ENCODE measurements around the gene LZTS2.
"Not testable (repeated sequence)": the region's sequence is repeated elsewhere in the genome, so short reads cannot be mapped to it uniquely, and the experiment has no call there.

LZTS2 gene

DNA sequence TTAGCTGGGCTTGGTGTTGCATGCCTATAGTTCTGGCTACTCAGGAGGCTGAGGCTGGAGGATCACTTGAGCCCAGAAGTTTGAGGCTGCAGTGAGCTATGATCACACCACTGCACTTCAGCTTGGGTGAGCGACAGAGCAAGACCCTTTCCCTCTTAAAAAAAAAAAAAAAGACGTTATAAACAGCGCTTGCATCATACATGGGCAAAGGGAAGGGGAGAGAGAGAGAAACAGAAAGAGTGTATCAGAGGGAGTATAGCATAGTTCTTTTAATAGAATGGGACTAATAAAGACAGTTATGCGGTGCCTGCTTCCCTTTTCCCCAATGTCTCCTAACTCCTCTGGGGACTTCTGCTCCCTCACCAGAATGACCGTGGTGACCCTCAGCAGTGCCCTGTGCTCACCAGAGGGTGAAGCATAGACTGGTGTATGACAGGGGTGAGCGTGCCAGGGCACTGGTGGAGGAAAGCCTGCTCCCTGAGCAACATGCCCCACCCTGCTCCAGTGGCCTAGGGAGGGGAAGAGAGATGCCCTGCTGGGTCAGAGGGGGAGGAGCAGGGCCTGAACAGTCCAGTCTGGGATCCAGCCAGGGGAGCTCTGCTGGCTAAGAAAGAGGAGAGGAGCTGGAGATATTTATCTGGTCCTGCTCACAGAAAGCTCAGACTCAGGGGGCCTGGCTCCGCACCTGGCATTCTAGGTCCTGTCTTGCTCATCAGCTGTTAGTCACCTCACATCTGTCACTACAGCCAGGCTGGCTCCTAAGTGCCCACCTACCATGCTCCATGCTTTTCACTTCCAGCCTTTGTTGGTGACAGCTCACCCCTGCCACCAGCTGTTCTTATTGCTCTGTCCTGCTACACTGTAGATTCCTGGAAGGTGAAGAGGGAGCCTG, 29.1 kb downstream of the LZTS2 start:
- Histone ChIP-seq H3K9ac (ENCODE audit: low read length in 2 of 2) (no peak overlapping the region), H3K4me1 (ENCODE audit: control insufficient read depth, insufficient read depth, low read length) (peaks cover 26% of the 10 kb centered on the region), H3K4me3 (ENCODE audit: low read length in 2 of 2) (no peak overlapping the region), H3K9me3 (ENCODE audit: control insufficient read depth in 2 of 2, low read length in 2 of 2) (no peaks in the 10 kb centered on the region), H3K27ac (ENCODE audit: low read length) (no peak overlapping the region), H3K27me3 (ENCODE audit: control insufficient read depth in 1 of 2, insufficient read depth in 2 of 2, low read length in 2 of 2) (peaks cover 3 to 9% of the 10 kb centered on the region in 2 donors), H3K36me3 (ENCODE audit: control insufficient read depth in 2 of 2, insufficient read depth in 2 of 2, low read length in 2 of 2) (no peaks in the 10 kb centered on the region)

DNA sequence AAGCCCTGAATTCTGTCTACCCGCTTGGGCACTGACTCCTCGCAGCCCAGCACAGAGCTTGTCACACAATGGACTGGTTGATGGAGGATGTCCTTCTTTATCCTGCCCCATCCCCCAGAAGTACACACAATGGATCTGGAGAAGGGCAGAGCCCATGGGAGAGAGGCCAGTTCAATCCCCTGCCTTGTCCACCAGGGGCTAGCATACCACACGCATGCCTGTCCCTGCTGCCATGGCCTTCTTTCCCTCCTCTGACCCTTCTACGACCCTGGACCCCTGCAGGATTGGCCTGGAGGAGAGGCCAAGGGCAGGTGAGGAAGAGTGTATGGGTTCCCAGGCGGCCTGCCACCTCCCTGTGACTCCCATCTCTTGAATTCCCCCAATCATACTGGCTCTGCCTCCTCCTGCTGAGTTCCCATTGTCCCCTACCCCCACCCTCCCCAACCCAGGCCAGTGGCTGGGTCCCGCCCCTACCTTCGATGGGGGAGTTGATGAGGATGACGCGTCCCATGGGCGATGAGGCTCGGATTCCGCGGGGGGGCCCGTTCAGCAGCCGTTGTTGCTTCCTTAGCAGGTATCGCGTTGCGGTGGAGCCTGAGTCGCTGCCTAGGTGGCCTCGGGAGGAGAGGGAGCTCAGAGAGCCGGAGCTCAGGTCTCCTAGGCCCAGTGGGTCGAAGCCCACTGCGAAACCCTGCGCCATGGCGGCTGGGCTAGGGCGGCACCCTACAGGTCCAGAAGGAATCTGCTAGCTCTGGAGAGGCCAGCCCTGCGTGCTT, 30.1 kb downstream of the LZTS2 start:
- H3K9ac ChIP-seq (ENCODE audit: low read length in 2 of 2), result no peak overlapping the region
- peaks cover under 1% of the 10 kb centered on the region in 2 donors for H3K36me3 ChIP-seq (ENCODE audit: control insufficient read depth in 2 of 2, insufficient read depth in 2 of 2, low read length in 2 of 2)
- H3K27ac ChIP-seq (ENCODE audit: low read length), result no peak overlapping the region
- H3K9me3 ChIP-seq (ENCODE audit: control insufficient read depth in 2 of 2, low read length in 2 of 2), result no peaks in the 10 kb centered on the region
- peaks cover 26% of the 10 kb centered on the region for H3K4me1 ChIP-seq (ENCODE audit: control insufficient read depth, insufficient read depth, low read length)
- H3K4me3 ChIP-seq (ENCODE audit: low read length in 2 of 2), result no peak overlapping the region
- peaks cover 3 to 9% of the 10 kb centered on the region in 2 donors for H3K27me3 ChIP-seq (ENCODE audit: control insufficient read depth in 1 of 2, insufficient read depth in 2 of 2, low read length in 2 of 2)

DNA sequence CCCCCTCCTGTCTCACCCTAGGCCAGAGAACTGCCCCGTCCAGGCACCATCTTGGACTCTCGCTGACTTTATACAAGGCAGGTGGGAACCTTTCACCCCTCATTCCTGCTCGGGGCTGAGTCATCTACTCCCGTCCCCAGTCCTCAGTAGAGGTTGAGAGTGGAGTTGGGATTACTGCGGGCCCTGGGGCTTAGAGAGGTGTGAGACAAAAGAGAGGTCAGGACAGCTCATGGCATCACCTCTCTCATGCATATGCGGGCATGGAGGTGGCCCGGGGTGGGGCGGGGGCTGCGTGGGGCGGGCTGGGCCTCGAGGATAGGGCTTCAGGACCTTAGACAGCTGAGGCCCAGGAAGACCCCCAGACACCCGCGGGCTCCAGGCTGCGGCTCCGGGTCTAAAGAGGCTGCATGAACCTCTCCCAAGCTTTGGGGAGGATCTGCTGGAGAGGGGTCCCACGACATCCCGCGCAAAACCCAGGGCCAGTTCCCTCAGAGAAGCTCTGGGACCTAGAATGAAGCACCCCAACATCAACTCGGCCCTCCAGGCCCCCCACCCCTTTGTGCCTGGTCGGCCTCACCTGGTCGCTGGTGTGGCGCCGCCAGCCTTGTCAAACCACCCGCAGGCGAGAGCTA, 31.0 kb downstream of the LZTS2 start:
- Histone ChIP-seq H3K4me1 (ENCODE audit: control insufficient read depth, insufficient read depth, low read length) (peaks cover 26% of the 10 kb centered on the region), H3K9ac (ENCODE audit: low read length in 2 of 2) (peak overlapping the region; percentile 42 to 67), H3K9me3 (ENCODE audit: control insufficient read depth in 2 of 2, low read length in 2 of 2) (no peaks in the 10 kb centered on the region), H3K27ac (ENCODE audit: low read length) (no peak overlapping the region), H3K4me3 (ENCODE audit: low read length in 2 of 2) (peak overlapping the region; percentile 89 to 91), H3K36me3 (ENCODE audit: control insufficient read depth in 2 of 2, insufficient read depth in 2 of 2, low read length in 2 of 2) (peaks cover 7 to 8% of the 10 kb centered on the region in 2 donors), H3K27me3 (ENCODE audit: control insufficient read depth in 1 of 2, insufficient read depth in 2 of 2, low read length in 2 of 2) (peaks cover 3 to 9% of the 10 kb centered on the region in 2 donors)

DNA sequence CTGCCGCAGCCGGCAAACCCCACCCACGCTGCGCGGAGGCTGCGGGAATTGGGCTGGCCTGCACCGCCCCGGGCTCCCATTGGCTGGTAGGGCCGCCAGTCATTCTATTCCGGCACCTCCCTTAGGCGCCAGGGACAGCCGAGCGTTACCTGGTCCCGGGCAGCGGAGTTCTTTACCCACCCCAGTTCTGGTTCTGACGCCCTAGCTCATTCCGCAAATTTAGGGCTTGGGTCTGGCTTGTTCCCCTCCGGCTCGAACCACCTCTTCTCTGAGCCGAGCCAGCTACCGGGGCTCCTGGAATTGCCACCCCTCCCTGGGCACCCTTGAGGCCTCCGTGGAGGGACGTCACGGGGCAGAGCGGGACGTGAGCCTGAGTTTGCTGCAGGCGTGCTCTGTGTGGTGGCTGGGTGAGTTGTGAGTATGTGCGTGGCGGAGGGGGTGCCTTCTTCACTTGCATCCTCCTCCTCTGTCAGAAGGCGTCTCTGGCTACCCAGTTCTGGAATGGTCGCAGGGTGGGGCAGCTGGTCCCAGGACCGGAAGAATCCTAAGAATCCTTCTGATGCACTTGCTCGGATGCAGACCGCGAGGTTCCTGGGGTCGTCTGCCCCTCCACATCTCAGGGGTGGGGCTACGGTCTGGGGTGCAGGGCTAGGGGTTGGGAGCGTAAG, 31.7 kb downstream of the LZTS2 start, which contains the start of the genes PDZD7 and SFXN3:
TSS of gene PDZD7 (minus strand) at position 2 of the 668 bp plus-strand sequence. CDS start 910 bp downstream, outside the sequence.
TSS of gene SFXN3 (plus strand) at position 107 of the 668 bp plus-strand sequence. CDS start 3,461 bp downstream, outside the sequence.
- Histone ChIP-seq H3K36me3 (ENCODE audit: control insufficient read depth in 2 of 2, insufficient read depth in 2 of 2, low read length in 2 of 2) (peaks cover 12 to 14% of the 10 kb centered on the region in 2 donors), H3K9ac (ENCODE audit: low read length in 2 of 2) (peak within 1 kb of the TSS; percentile 67 to 76), H3K27me3 (ENCODE audit: control insufficient read depth in 1 of 2, insufficient read depth in 2 of 2, low read length in 2 of 2) (peaks cover 3 to 9% of the 10 kb centered on the region in 2 donors), H3K4me1 (ENCODE audit: control insufficient read depth, insufficient read depth, low read length) (peaks cover 26% of the 10 kb centered on the region), H3K4me3 (ENCODE audit: low read length in 2 of 2) (peak within 1 kb of the TSS; percentile 89 to 91), H3K27ac (ENCODE audit: low read length) (peak within 1 kb of the TSS; percentile 94), H3K9me3 (ENCODE audit: control insufficient read depth in 2 of 2, low read length in 2 of 2) (no peaks in the 10 kb centered on the region)

DNA sequence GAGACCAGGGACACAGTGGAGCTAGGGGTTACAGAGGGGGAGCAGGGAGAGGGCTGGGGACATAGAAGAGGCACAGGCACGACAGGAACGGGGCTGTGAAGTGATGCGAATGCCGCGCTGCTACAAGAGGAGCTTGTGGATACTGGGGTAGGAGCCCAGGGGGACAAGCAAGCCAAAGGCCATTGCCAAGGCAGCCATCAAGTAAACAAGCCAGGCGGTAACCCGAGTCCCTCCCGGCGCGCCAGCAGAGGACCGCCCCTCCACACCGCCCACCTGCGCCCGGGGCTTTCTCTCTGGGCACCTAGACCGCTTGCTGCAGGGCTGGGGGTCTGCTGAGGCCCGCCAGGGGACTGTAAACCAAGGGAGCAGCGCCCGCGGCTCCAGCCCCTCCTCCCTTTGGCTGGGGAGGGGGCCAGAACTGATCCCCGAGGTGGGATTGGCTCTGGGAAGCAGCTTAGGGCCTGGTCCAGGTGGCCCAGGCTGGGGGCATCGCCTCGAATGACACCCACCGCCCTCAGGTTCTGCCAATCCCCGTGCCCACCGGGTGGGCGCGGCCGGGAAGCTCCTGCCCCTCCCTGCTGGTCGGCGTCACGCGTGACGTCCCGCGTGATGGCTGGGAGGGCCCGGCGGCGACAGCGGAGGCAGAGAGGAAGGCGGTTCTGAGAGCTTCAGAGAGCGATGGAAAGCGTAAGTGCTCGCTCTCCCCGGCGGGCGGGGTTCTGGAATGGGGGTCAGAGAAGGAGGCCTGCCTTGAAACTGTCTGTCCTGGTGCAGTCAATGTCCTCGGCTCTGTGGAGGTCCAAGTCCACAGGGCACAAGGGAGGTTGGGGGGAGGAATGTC, 32.4 kb downstream of the LZTS2 start:
- H3K9ac ChIP-seq (ENCODE audit: low read length in 2 of 2), result peak overlapping the region; percentile 67 to 76
- H3K4me1 ChIP-seq (ENCODE audit: control insufficient read depth, insufficient read depth, low read length), result peaks cover 26% of the 10 kb centered on the region
- H3K27me3 ChIP-seq (ENCODE audit: control insufficient read depth in 1 of 2, insufficient read depth in 2 of 2, low read length in 2 of 2), result peaks cover 3 to 9% of the 10 kb centered on the region in 2 donors
- peaks cover 20 to 21% of the 10 kb centered on the region in 2 donors for H3K36me3 ChIP-seq (ENCODE audit: control insufficient read depth in 2 of 2, insufficient read depth in 2 of 2, low read length in 2 of 2)
- peak overlapping the region; percentile 89 to 91 for H3K4me3 ChIP-seq (ENCODE audit: low read length in 2 of 2)
- H3K27ac ChIP-seq (ENCODE audit: low read length), result peak overlapping the region; percentile 94
- no peaks in the 10 kb centered on the region for H3K9me3 ChIP-seq (ENCODE audit: control insufficient read depth in 2 of 2, low read length in 2 of 2)

DNA sequence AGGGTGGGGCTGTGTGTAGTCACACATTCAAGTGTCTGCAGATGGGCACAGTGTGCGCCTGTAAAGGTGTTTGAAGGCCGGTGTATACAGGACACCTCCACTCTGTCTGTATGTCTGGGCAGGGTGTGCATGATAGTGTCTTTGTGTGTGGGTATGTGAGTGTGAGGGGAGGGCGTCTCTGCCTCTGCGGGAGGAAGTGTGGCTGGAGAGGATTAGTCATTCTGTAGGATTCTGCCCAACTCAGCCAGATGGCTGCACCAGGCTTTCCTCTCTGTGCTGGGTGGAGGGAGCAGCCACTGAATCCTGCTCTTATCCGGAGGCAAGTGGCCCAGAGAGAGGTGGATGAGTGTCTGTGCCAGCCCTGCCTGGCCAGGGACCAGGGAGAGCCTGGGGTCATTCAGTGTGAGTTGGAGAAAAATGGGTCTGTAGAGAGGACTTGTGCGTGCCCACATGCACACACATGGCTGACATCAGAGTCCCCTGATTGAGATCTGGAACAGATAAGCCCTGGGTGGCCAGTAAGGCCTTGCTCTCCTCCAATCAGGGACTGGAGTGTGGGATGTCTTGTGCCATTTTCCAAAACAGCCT, 33.1 kb downstream of the LZTS2 start:
- peaks cover 3 to 9% of the 10 kb centered on the region in 2 donors for H3K27me3 ChIP-seq (ENCODE audit: control insufficient read depth in 1 of 2, insufficient read depth in 2 of 2, low read length in 2 of 2)
- H3K9me3 ChIP-seq (ENCODE audit: control insufficient read depth in 2 of 2, low read length in 2 of 2), result no peaks in the 10 kb centered on the region
- peak overlapping the region; percentile 94 for H3K27ac ChIP-seq (ENCODE audit: low read length)
- peak overlapping the region; percentile 89 to 91 for H3K4me3 ChIP-seq (ENCODE audit: low read length in 2 of 2)
- H3K4me1 ChIP-seq (ENCODE audit: control insufficient read depth, insufficient read depth, low read length), result peaks cover 26% of the 10 kb centered on the region
- peaks cover 27 to 28% of the 10 kb centered on the region in 2 donors for H3K36me3 ChIP-seq (ENCODE audit: control insufficient read depth in 2 of 2, insufficient read depth in 2 of 2, low read length in 2 of 2)
- peak overlapping the region; percentile 67 to 76 for H3K9ac ChIP-seq (ENCODE audit: low read length in 2 of 2)

DNA sequence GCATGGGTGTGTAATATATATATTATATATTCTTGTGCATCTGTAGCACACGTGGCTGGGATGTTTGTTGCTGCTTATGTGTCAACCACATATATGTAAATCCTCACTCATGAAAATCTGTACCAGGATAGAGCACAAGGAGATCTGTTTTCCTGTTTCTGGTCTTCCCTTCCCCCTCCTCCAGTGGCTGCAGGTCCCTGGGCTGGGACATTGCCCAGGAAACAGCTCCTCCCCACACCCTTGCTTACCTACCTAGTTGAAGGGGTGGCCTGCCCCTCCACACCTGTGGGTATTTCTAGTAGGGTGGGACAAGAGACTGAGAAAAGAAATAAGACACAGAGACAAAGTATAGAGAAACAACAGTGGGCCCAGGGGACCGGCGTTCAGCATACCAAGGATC, 33.7 kb downstream of the LZTS2 start:
- Histone ChIP-seq H3K27me3 (ENCODE audit: control insufficient read depth in 1 of 2, insufficient read depth in 2 of 2, low read length in 2 of 2) (peaks cover 3 to 7% of the 10 kb centered on the region in 2 donors), H3K4me3 (ENCODE audit: low read length in 2 of 2) (peak overlapping the region in 1 of 2 donors; percentile 89), H3K36me3 (ENCODE audit: control insufficient read depth in 2 of 2, insufficient read depth in 2 of 2, low read length in 2 of 2) (peaks cover 29 to 33% of the 10 kb centered on the region in 2 donors), H3K9ac (ENCODE audit: low read length in 2 of 2) (peak overlapping the region in 1 of 2 donors; percentile 76), H3K27ac (ENCODE audit: low read length) (peak overlapping the region; percentile 94), H3K4me1 (ENCODE audit: control insufficient read depth, insufficient read depth, low read length) (peaks cover 26% of the 10 kb centered on the region), H3K9me3 (ENCODE audit: control insufficient read depth in 2 of 2, low read length in 2 of 2) (no peaks in the 10 kb centered on the region)

DNA sequence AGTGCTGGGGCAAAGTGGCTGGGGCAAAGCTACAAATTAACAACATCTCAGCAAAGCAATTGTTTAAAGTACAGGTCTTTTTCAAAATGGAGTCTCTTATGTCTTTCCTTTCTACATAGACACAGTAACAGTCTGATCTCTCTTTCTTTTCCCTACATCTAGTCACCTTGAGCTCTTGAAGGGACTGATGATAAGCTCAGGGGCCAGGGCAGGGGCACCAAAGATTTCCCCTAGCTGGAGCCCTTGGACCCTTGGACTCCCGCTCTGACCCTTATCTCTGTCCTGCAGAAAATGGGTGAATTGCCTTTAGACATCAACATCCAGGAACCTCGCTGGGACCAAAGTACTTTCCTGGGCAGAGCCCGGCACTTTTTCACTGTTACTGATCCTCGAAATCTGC, 34.8 kb downstream of the LZTS2 start:
- peaks cover 32 to 41% of the 10 kb centered on the region in 2 donors for H3K36me3 ChIP-seq (ENCODE audit: control insufficient read depth in 2 of 2, insufficient read depth in 2 of 2, low read length in 2 of 2)
- not testable (repeated sequence) for H3K9me3 ChIP-seq (ENCODE audit: control insufficient read depth in 2 of 2, low read length in 2 of 2); H3K27me3 ChIP-seq (ENCODE audit: control insufficient read depth in 1 of 2, insufficient read depth in 2 of 2, low read length in 2 of 2); H3K9ac ChIP-seq (ENCODE audit: low read length in 2 of 2); H3K4me3 ChIP-seq (ENCODE audit: low read length in 2 of 2); H3K27ac ChIP-seq (ENCODE audit: low read length)
- peaks cover 26% of the 10 kb centered on the region for H3K4me1 ChIP-seq (ENCODE audit: control insufficient read depth, insufficient read depth, low read length)

DNA sequence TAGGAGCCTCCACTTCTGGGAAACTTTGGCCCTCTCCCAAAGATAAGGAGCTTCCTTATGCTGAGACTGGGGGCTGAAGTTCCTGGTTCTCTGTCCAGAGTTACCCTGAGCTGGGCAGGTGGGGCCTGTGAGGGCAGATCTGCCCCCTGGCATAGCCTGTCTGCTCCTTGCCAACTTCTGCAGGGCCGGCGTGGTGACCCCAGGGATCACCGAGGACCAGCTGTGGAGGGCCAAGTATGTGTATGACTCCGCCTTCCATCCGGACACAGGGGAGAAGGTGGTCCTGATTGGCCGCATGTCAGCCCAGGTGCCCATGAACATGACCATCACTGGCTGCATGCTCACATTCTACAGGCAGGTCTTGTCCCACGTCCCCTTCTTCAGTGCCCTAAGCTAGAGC, 35.7 kb downstream of the LZTS2 start:
- H3K27ac ChIP-seq (ENCODE audit: low read length), result no peak overlapping the region
- H3K9me3 ChIP-seq (ENCODE audit: control insufficient read depth in 2 of 2, low read length in 2 of 2), result no peaks in the 10 kb centered on the region
- H3K27me3 ChIP-seq (ENCODE audit: control insufficient read depth in 1 of 2, insufficient read depth in 2 of 2, low read length in 2 of 2), result no peaks in the 10 kb centered on the region
- H3K9ac ChIP-seq (ENCODE audit: low read length in 2 of 2), result no peak overlapping the region
- no peak overlapping the region for H3K4me3 ChIP-seq (ENCODE audit: low read length in 2 of 2)
- peaks cover 37 to 46% of the 10 kb centered on the region in 2 donors for H3K36me3 ChIP-seq (ENCODE audit: control insufficient read depth in 2 of 2, insufficient read depth in 2 of 2, low read length in 2 of 2)
- peaks cover 26% of the 10 kb centered on the region for H3K4me1 ChIP-seq (ENCODE audit: control insufficient read depth, insufficient read depth, low read length)
